GM06990 (cell line): Measurements from ENCODE around the gene B3GAT1.

ENCODE experiments used
- DNase-seq: peaks from one replicate; pipeline ENCODE4 v3.0.0-alpha.2; 2011; ENCODE audit not compliant: insufficient read length; ENCODE audit errors: extremely low read depth
- H3K27me3 ChIP-seq: replicated peaks from 2 replicates; pipeline ENCODE4 v1.6.0; 2011; ENCODE audit warnings: low read length; ENCODE audit not compliant: control insufficient read depth, insufficient read depth
- H3K36me3 ChIP-seq: 2 replicates; pipeline ENCODE4 v1.5.1; 2011; ENCODE audit warnings: low read length; ENCODE audit not compliant: control insufficient read depth, insufficient read depth
- H3K4me3 ChIP-seq: replicated peaks from 2 replicates; pipeline ENCODE4 v1.5.1; 2011; ENCODE audit warnings: low read depth, mild to moderate bottlenecking, control low read depth, low read length
- CTCF ChIP-seq: IDR thresholded peaks from 2 replicates; pipeline ENCODE4 v1.5.1; 2011; ENCODE audit warnings: low read length, control low read depth, mild to moderate bottlenecking, inconsistent platforms; ENCODE audit not compliant: insufficient read depth, poor library complexity, severe bottlenecking

The B3GAT1 gene

DNA sequence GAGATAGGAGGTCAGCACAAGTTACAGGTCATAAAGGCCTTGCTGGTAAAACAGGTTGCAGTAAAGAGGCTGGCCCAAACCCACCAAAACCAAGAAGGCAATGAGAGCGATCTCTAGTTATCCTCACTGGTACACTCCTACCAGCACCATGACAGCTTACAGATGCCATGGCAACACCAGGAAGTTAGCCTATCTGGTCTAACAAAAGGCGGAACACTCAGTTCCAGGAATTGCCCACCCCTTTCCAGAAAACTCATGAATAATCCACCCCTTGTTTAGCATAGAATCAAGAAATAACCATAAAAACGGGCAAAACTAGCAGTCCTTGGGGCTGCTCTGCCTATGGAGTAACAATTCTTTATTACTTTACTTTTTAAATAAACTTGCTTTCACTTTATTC, 43.5 kb upstream of the B3GAT1 start:
- H3K36me3 ChIP-seq, result no peaks in the 10 kb centered on the region
- H3K4me3 ChIP-seq, result no peak overlapping the region
- no peak for DNase-seq
- TF ChIP-seq CTCF, result no peak
- H3K27me3 ChIP-seq, result no peaks in the 10 kb centered on the region

GRCh38 chr11:134454146-134454690, 42.2 kb upstream of the B3GAT1 start:
- TF ChIP-seq CTCF, result no peak

GRCh38 chr11:134453441-134453840, 41.4 kb upstream of the B3GAT1 start:
- no peak for DNase-seq
- Histone ChIP-seq H3K36me3 (no peaks in the 10 kb centered on the region), H3K4me3 (no peak overlapping the region), H3K27me3 (no peaks in the 10 kb centered on the region)
- TF ChIP-seq CTCF, result no peak

More at GRCh38 chr11:134454146-134454690, 42.2 kb upstream of the B3GAT1 start:
- no peak overlapping the region for H3K4me3 ChIP-seq
- H3K27me3 ChIP-seq, result no peaks in the 10 kb centered on the region
- DNase-seq, result no peak
- no peaks in the 10 kb centered on the region for H3K36me3 ChIP-seq

DNA sequence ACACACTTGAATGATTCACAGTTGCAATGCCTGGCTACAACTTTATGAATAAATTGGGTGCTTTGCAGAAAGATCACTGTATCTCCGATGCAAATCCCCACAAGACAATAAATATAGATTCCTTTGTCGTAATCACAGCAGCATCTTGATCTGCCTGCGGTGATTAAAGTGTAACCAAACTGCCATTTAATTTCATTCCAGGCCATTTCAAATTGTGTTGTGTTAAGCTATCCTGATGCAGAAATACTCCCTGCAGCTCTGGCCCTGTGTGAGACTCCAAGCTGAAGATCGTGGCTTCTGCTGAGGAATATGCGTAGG, 40.8 kb upstream of the B3GAT1 start:
- no peak for TF ChIP-seq CTCF
- no peaks in the 10 kb centered on the region for H3K36me3 ChIP-seq
- no peaks in the 10 kb centered on the region for H3K27me3 ChIP-seq
- H3K4me3 ChIP-seq, result no peak overlapping the region
- DNase-seq, result no peak

GRCh38 chr11:134452026-134452837, 40.2 kb upstream of the B3GAT1 start:
- no peaks in the 10 kb centered on the region for H3K36me3 ChIP-seq
- H3K27me3 ChIP-seq, result no peaks in the 10 kb centered on the region
- no peak overlapping the region for H3K4me3 ChIP-seq
- TF ChIP-seq CTCF, result no peak
- no peak for DNase-seq

DNA sequence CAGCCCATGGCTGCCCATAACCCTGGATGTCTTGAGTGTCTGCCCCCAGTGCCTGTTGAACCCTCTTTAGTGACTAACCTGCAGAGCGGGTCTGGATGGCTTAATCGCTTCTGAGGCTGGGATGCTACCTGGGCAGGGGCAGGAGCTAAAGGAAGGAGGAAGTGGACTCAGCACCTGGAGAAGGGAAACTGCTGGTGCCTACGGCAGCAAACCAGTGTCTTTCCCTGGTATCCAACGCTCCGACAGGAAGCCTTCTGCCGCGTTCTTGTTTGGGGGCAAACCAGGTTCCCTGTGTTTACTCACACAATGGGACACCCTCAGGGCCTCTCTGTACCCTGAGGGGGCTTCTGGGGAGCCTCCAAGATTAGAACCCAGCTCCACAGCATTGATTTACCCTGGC, 38.1 kb upstream of the B3GAT1 start:
- Histone ChIP-seq H3K4me3 (no peak overlapping the region), H3K27me3 (no peaks in the 10 kb centered on the region), H3K36me3 (no peaks in the 10 kb centered on the region)
- no peak for DNase-seq
- no peak for TF ChIP-seq CTCF
